Bronchial epithelial cell (primary cell): ENCODE results near the gene EPM2AIP1. TPM values are rescaled to one million over a fixed set of nuclear protein-coding genes. Genes with fewer than 3 reads are reported as not detected.

ENCODE experiments used
- DNase-seq: peaks from one replicate; pipeline ENCODE4 v3.0.0-alpha.2; 2010; ENCODE audit warnings: low read depth
- FAIRE-seq: peaks from 2 replicates; lab custom pipeline; 2011; peaks lifted over from hg19 to GRCh38; lab: Jason Lieb, UNC
- H3K27me3 ChIP-seq: 2 replicates; pipeline ENCODE4 v1.5.1; 2011; ENCODE audit warnings: low read length; ENCODE audit not compliant: control insufficient read depth, insufficient read depth
- H3K36me3 ChIP-seq: 2 replicates; pipeline ENCODE4 v1.5.1; 2011; ENCODE audit warnings: low read length; ENCODE audit not compliant: control insufficient read depth, insufficient read depth
- H3K4me3 ChIP-seq: 2 replicates; pipeline ENCODE4 v1.5.1; 2011; ENCODE audit warnings: mild to moderate bottlenecking, low read depth, low read length, control low read depth
- total RNA-seq: library from RNA; depleted of rRNA; stranded (reverse); fragments of >200 nt; gene quantifications from 2 replicates; pipeline ENCODE4 v1.2.1, GENCODE V29; 2014
- TF ChIP-seq, protein P1 (sequence below): IDR thresholded peaks from 2 replicates; pipeline ENCODE4 v1.5.1; 2011; ENCODE audit warnings: mild to moderate bottlenecking, moderate library complexity, low read length, control low read depth, inconsistent platforms; ENCODE audit not compliant: insufficient read depth, severe bottlenecking

Gene EPM2AIP1
- total RNA-seq, 1 donor from 2014 or later: 6.1 TPM

DNA sequence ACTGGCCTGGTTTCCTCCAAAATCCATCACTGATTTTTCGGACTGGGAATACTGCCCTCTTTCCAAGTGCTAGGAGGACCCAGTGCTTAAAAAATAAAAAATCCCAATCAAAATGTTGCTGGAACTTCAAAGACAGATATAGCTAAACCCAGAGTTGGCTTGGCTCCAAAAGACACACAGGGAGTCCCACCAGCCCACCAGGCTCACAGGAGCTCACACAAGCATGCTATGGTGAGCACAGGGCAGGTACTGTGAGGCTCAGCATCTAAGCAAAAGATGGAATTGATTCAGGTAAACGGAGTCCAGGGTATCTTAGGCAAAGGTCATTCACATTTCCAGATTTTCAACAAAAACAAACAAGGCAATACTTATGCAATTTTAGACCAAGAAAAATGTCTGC is 51.8 kb downstream of the EPM2AIP1 start:
- Histone ChIP-seq H3K36me3 (no peaks in the 10 kb centered on the region), H3K27me3 (no peaks in the 10 kb centered on the region), H3K4me3 (no peak overlapping the region)
- FAIRE-seq (no peak), DNase-seq (no peak)
- TF ChIP-seq, protein P1, sequence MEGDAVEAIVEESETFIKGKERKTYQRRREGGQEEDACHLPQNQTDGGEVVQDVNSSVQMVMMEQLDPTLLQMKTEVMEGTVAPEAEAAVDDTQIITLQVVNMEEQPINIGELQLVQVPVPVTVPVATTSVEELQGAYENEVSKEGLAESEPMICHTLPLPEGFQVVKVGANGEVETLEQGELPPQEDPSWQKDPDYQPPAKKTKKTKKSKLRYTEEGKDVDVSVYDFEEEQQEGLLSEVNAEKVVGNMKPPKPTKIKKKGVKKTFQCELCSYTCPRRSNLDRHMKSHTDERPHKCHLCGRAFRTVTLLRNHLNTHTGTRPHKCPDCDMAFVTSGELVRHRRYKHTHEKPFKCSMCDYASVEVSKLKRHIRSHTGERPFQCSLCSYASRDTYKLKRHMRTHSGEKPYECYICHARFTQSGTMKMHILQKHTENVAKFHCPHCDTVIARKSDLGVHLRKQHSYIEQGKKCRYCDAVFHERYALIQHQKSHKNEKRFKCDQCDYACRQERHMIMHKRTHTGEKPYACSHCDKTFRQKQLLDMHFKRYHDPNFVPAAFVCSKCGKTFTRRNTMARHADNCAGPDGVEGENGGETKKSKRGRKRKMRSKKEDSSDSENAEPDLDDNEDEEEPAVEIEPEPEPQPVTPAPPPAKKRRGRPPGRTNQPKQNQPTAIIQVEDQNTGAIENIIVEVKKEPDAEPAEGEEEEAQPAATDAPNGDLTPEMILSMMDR: no peak

DNA sequence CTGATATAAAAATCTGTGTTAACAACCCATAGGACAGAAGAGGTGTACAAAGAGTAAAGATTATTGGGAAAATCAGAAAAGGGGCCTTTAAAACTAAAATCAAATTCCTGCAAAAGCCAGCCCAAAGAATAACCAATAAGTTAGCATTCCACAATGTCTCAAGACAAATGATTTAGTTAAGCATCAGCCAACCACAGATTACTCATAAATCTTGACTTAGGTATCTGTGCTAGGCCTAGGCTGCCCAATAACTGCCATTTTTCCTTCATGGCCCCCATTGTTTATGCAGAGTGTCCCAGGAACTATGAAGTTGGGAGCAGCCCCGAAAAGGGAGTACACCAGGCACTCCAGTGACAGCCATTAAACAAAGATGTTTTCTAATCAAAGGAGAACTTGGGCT is 55.4 kb downstream of the EPM2AIP1 start:
- H3K4me3 ChIP-seq: no peak overlapping the region
- no peak for FAIRE-seq
- H3K36me3 ChIP-seq: no peaks in the 10 kb centered on the region
- no peaks in the 10 kb centered on the region for H3K27me3 ChIP-seq
- TF ChIP-seq, protein P1: no peak
- DNase-seq: no peak

Other genes with a start within 250 kb of the EPM2AIP1 start
- not detected in 2 replicates for gene DCLK3, start 228.6 kb downstream of the EPM2AIP1 start, total RNA-seq
- 0.53 and 1.0 TPM in 2 replicates for gene TRANK1, start 48.1 kb downstream of the EPM2AIP1 start, total RNA-seq
- gene MLH1, start 387 bp upstream of the EPM2AIP1 start, total RNA-seq: 28.7 and 31.0 TPM in 2 replicates
- gene LRRFIP2, start 181.5 kb upstream of the EPM2AIP1 start, total RNA-seq: 67.7 and 113 TPM in 2 replicates